Endothelial cell (in vitro differentiated cells): Measurements from ENCODE around the gene SNX11. TPM values are rescaled to one million over a fixed set of nuclear protein-coding genes. Genes with fewer than 3 reads are reported as not detected.

Source experiments
- DNase-seq: peaks from one replicate; pipeline ENCODE4 v3.0.0; 2021; ENCODE audit warnings: low spot score
- H3K27ac Mint-ChIP-seq: one replicate; pipeline ENCODE4 v1.8.0; 2021; ENCODE audit warnings: mixed read lengths, inconsistent platforms; ENCODE audit not compliant: unreplicated experiment
- H3K27me3 Mint-ChIP-seq: one replicate; pipeline ENCODE4 v1.8.0; 2021; ENCODE audit warnings: mild to moderate bottlenecking, moderate library complexity, mixed read lengths, inconsistent platforms; ENCODE audit not compliant: unreplicated experiment
- H3K36me3 Mint-ChIP-seq: one replicate; pipeline ENCODE4 v1.8.0; 2021; ENCODE audit warnings: mild to moderate bottlenecking, low read depth, mixed read lengths, inconsistent platforms; ENCODE audit not compliant: unreplicated experiment
- H3K4me1 Mint-ChIP-seq: one replicate; pipeline ENCODE4 v1.8.0; 2021; ENCODE audit warnings: mild to moderate bottlenecking, mixed read lengths, inconsistent platforms; ENCODE audit not compliant: unreplicated experiment
- H3K4me3 Mint-ChIP-seq: one replicate; pipeline ENCODE4 v1.8.0; 2021; ENCODE audit warnings: mild to moderate bottlenecking, mixed read lengths, inconsistent platforms; ENCODE audit not compliant: unreplicated experiment
- H3K9me3 Mint-ChIP-seq: one replicate; pipeline ENCODE4 v1.8.0; 2021; ENCODE audit warnings: mixed read lengths, inconsistent platforms; ENCODE audit not compliant: unreplicated experiment
- total RNA-seq: library from RNA; stranded (reverse); fragmentation: NEBNext Ultra II Directional; extraction: Animal tissue kit (Norgen Biotek cat#: 25700); gene quantifications from one replicate; pipeline ENCODE4 v1.2.1, GENCODE V29; 2021; ENCODE audit not compliant: unreplicated experiment
- TF ChIP-seq, protein P1 (sequence below): fragments of 200-600 bp; sonication (generic); IDR thresholded peaks from one replicate; pipeline ENCODE4 v1.5.0; 2021; ENCODE audit warnings: antibody characterized with exemption; ENCODE audit not compliant: unreplicated experiment

SNX11 gene
- total RNA-seq, 1 donor from 2014 or later = 16.6 TPM

DNA sequence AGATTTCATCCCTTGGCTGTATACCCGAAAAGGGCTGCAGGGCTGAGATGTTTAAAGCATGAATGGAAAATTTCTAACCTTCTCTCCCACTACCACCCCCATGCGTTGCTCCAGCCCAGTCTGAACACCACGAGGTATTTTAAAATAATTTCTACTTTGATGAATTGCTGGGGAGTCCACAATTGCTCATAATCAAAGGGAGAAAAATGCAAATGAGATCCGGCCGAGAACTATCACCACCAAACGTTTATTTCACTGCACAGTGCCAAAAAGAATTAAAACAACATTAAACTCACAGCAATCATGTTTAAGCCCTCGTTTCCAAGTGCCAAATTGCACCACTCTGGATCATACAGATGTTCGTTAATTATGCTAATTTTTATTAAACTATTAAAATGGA, 36.7 kb downstream of the SNX11 start:
- Mint-ChIP-seq H3K27ac (no peak overlapping the region), H3K27me3 (no peaks in the 10 kb centered on the region)
- TF ChIP-seq, protein P1, sequence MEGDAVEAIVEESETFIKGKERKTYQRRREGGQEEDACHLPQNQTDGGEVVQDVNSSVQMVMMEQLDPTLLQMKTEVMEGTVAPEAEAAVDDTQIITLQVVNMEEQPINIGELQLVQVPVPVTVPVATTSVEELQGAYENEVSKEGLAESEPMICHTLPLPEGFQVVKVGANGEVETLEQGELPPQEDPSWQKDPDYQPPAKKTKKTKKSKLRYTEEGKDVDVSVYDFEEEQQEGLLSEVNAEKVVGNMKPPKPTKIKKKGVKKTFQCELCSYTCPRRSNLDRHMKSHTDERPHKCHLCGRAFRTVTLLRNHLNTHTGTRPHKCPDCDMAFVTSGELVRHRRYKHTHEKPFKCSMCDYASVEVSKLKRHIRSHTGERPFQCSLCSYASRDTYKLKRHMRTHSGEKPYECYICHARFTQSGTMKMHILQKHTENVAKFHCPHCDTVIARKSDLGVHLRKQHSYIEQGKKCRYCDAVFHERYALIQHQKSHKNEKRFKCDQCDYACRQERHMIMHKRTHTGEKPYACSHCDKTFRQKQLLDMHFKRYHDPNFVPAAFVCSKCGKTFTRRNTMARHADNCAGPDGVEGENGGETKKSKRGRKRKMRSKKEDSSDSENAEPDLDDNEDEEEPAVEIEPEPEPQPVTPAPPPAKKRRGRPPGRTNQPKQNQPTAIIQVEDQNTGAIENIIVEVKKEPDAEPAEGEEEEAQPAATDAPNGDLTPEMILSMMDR = no peak

DNA sequence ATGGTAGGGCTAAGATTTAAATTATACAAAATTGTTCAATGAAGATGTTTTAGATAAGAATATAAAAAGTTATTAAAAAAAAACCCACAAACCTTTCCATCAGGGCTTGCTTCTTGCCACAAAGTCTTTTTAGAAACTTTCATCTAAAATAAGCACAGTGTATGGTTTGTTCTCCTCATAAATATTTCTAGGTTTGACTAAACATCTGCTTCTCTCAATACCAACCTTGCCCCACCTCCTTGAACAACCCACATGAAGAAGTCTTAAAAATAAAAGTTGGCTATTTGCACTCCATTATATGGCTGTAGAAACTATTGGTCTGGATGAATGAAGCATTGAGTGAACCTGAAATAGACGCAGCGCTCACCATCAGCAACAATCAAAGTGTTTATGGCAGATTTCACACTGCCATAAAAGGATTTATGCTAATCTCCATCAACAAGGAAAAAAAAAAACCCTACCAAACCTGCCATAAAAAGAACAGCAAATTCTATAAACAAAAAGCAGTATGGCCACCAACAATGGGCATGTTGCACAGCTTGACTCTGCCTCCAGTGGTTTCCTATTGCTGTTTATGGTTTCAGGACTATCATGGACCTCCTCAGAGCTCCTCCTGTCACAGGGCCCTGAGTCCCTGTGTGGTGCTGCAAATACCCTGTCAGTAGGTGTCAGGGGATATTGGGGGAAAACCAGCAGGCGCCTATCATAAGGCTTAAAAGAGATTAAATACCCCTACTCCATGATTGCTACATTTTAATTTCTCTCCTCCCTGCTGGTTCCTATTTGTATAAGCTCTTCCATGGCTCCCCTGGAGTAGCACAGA, 37.6 kb downstream of the SNX11 start:
- no peaks in the 10 kb centered on the region for H3K36me3 Mint-ChIP-seq
- no peak overlapping the region for H3K4me3 Mint-ChIP-seq
- TF ChIP-seq, protein P1 = no peak
- H3K4me1 Mint-ChIP-seq = peaks cover 4% of the 10 kb centered on the region
- no peak overlapping the region for H3K27ac Mint-ChIP-seq
- H3K9me3 Mint-ChIP-seq = no peaks in the 10 kb centered on the region
- no peak for DNase-seq
- H3K27me3 Mint-ChIP-seq = no peaks in the 10 kb centered on the region

More for the DNA sequence above, 36.7 kb downstream of the SNX11 start:
- Mint-ChIP-seq H3K9me3 (no peaks in the 10 kb centered on the region), H3K4me3 (peak overlapping the region; percentile 18), H3K4me1 (peaks cover 9% of the 10 kb centered on the region), H3K36me3 (no peaks in the 10 kb centered on the region)
- no peak for DNase-seq

DNA sequence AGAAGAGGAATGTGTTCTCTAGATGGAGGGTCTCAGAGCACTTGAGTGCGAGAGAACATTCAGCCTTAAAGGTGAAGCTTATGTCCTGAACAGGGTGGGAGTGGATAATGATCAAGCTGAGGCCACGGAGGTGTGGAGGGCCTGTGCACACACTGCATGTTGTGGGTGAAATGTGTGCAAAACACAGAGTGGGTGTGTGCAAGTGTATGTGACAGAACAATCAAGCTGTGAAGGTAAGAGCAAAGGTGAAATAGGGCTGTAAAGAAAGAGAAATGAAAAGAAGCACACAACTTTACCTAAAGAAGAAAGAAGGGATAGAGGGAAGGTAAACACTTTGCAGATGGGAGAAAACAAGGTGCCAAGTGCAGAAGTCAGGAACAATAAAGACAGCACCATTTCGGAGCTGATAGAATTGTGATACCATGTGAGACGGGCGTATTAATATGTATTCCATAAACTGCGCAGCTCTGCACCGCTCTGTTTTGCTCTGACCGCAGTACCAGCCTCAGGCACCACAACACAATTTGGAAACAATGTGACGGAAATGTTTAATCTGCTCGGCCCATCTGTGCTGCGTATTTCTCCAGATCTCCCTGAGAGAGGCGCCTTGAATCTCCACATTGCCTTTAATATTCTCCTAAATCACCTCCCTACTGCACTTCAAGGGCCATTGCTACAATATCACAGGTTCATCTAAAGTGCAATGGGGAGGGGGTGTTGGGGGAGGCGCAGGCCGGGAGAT, 40.6 kb downstream of the SNX11 start:
- H3K9me3 Mint-ChIP-seq = no peaks in the 10 kb centered on the region
- no peak overlapping the region for H3K4me3 Mint-ChIP-seq
- H3K27ac Mint-ChIP-seq = no peak overlapping the region
- no peak for DNase-seq
- H3K36me3 Mint-ChIP-seq = no peaks in the 10 kb centered on the region
- no peaks in the 10 kb centered on the region for H3K27me3 Mint-ChIP-seq
- TF ChIP-seq, protein P1 = no peak
- H3K4me1 Mint-ChIP-seq = no peaks in the 10 kb centered on the region

DNA sequence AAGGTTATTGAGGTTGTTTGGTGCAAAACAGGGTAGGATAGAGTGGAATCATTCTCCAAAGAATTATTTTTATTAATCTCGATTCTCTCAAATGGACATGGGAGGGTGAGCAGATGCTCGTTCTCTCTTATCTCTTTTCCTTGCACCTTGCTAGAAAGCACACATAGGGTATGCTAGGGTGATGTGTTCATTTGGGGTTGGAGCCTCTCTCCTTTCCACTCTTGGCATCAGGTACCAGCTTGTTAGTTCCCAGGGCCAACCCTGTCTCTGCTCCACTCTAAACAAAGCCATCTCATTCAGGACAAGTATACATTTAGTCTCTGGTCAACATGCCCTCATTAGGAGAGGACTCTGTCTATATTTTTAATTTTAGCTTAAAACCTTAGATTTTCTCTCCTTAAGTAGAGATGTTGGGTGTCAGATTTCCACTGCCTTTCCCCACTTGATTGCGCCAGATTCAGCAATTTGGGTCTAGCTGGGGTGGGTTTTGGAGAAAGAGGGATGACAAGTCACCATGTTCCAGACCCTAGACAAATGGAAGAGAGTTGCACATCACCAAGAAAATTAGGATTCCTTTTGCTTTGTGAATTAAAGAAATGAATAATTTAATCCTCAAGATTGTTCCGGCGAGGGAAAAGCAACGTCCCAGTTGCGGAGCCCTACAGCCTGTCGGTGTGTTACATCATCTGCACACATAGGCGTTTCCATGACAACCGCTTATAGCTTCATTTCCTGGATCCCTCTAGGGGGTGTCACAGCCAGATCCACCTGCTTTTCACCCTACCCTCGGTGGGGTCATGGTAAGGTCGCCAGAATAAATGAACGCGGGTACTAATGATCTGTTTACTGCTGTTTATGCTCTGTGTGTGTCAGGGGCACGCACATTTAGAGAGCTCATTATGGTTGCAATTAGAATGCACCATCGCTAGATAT, 41.6 kb downstream of the SNX11 start:
- H3K4me3 Mint-ChIP-seq = no peak overlapping the region
- no peaks in the 10 kb centered on the region for H3K9me3 Mint-ChIP-seq
- no peak overlapping the region for H3K27ac Mint-ChIP-seq
- no peaks in the 10 kb centered on the region for H3K36me3 Mint-ChIP-seq
- TF ChIP-seq, protein P1 = no peak
- peak; percentile 16 for DNase-seq
- H3K4me1 Mint-ChIP-seq = no peaks in the 10 kb centered on the region
- no peaks in the 10 kb centered on the region for H3K27me3 Mint-ChIP-seq
